Measurements from ENCODE around the gene NFIL3.

The NFIL3 gene

GRCh38 chr9:91436841-91437240 lies 13.2 kb upstream of the NFIL3 start:
- Histone ChIP-seq H3K9ac (no peak overlapping the region), H3K4me2 (no peak overlapping the region), H3K4me1 (no peaks in the 10 kb centered on the region), H3K27me3 (no peaks in the 10 kb centered on the region), H4K20me1 (no peaks in the 10 kb centered on the region), H3K4me3 (no peak overlapping the region), H3K27ac (no peak overlapping the region), H3K9me3 (no peaks in the 10 kb centered on the region), H3K36me3 (no peaks in the 10 kb centered on the region)
- no peak for TF ChIP-seq Cebpa-rat (IDR thresholded peaks at IDR 0.05)

- Histone ChIP-seq H4K20me1 (no peaks in the 10 kb centered on the region), H3K4me2 (no peak overlapping the region), H3K27ac (no peak overlapping the region), H3K27me3 (no peaks in the 10 kb centered on the region), H3K9ac (no peak overlapping the region), H3K4me3 (no peak overlapping the region), H3K9me3 (no peaks in the 10 kb centered on the region), H3K4me1 (no peaks in the 10 kb centered on the region), H3K36me3 (no peaks in the 10 kb centered on the region)
- no peak for TF ChIP-seq Cebpa-rat (IDR thresholded peaks at IDR 0.05)
These were observed 9.5 kb upstream of the NFIL3 start for GRCh38 chr9:91433180-91433579.

DNA sequence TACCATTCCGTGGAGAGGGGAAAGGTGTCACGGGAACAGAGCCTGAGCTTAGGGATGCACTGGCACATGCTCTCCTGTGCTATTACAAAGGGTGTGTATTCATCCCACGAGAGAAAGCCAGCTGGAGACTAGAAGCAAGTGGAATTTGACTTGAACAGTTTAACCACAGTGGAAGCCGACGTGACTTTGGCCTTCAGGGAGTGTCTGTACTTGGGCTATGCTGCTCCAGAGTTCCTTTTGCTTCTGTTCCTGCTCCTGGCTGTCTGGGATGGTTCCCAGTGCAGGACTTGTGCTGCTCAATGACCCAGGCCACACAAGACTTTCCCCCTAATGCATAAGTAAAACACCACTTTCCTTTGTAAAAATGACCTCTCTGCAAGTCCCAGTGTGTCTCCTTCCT lies 7.9 kb upstream of the NFIL3 start:
- Histone ChIP-seq H3K27ac (no peak overlapping the region), H3K4me2 (no peak overlapping the region), H3K36me3 (no peaks in the 10 kb centered on the region), H3K9ac (no peak overlapping the region), H4K20me1 (no peaks in the 10 kb centered on the region), H3K4me3 (no peak overlapping the region), H3K9me3 (no peaks in the 10 kb centered on the region), H3K4me1 (peaks cover under 1% of the 10 kb centered on the region; the same call in 1 of the 2 replicates), H3K27me3 (no peaks in the 10 kb centered on the region)
- no peak for TF ChIP-seq Cebpa-rat (IDR thresholded peaks at IDR 0.05)

- Histone ChIP-seq H3K9ac (no peak overlapping the region), H3K27me3 (peaks cover 12% of the 10 kb centered on the region), H3K4me1 (peaks cover 20% of the 10 kb centered on the region), H3K4me2 (no peak overlapping the region), H3K27ac (no peak overlapping the region), H3K36me3 (no peaks in the 10 kb centered on the region), H3K4me3 (no peak overlapping the region), H3K9me3 (no peaks in the 10 kb centered on the region), H4K20me1 (no peaks in the 10 kb centered on the region)
- TF ChIP-seq Cebpa-rat (IDR thresholded peaks at IDR 0.05) = no peak
These were observed 5.9 kb upstream of the NFIL3 start for GRCh38 chr9:91429501-91429900.

DNA sequence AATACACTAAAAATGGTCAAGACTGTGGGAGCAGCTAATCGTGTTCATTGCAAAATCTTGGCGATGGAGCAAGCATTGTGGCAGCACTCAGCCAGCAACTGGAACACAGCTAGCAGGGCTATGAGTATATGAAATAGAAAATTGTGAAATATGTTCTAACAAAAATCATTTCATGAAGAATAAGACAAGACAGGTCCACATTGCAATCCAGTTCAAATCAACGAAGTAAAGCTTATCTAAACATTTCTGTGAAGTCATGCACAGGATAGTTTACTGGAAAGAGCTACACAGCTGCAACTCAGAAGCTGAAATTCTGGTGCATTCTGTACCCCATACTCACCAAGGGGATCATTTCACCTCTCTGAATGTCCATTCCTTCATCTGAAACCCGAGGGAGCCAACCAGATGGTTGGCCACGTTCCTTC lies 5.3 kb upstream of the NFIL3 start:
- H3K27me3 ChIP-seq = peaks cover 12% of the 10 kb centered on the region
- H3K9ac ChIP-seq = no peak overlapping the region
- no peak overlapping the region for H3K4me3 ChIP-seq
- H3K4me1 ChIP-seq = peaks cover 20% of the 10 kb centered on the region
- no peak overlapping the region for H3K4me2 ChIP-seq
- H4K20me1 ChIP-seq = no peaks in the 10 kb centered on the region
- no peak for TF ChIP-seq Cebpa-rat (IDR thresholded peaks at IDR 0.05)
- no peaks in the 10 kb centered on the region for H3K9me3 ChIP-seq
- no peak overlapping the region for H3K27ac ChIP-seq
- no peaks in the 10 kb centered on the region for H3K36me3 ChIP-seq

DNA sequence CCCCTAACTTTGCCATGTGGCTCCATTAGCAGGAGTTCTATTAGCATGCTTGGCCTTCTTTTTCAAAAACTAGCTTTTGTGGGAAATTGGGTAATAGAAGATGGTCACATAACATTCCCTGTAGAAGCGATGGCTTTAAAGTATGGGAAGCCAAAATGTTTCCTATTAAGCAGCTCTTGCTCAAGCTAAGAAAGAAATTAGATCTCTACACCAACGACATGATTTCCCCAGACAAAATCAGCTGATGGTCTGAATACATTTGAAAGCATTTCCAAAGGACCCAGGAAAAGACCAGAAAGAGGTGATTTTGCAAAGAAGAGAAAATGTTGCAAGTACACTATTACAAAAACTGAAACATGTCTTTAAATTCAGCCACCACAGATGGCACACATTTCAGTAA lies 4.8 kb upstream of the NFIL3 start:
- no peaks in the 10 kb centered on the region for H3K36me3 ChIP-seq
- no peak overlapping the region for H3K9ac ChIP-seq
- H3K27me3 ChIP-seq = peaks cover 12% of the 10 kb centered on the region
- no peaks in the 10 kb centered on the region for H3K9me3 ChIP-seq
- no peak overlapping the region for H3K4me2 ChIP-seq
- H3K27ac ChIP-seq = no peak overlapping the region
- no peaks in the 10 kb centered on the region for H4K20me1 ChIP-seq
- H3K4me3 ChIP-seq = no peak overlapping the region
- H3K4me1 ChIP-seq = peaks cover 20% of the 10 kb centered on the region
- no peak for TF ChIP-seq Cebpa-rat (IDR thresholded peaks at IDR 0.05)

GRCh38 chr9:91427873-91428272 lies 4.2 kb upstream of the NFIL3 start:
- Histone ChIP-seq H3K4me1 (peaks cover 20% of the 10 kb centered on the region), H3K9ac (no peak overlapping the region), H3K27me3 (peaks cover 12% of the 10 kb centered on the region), H4K20me1 (peaks cover 4% of the 10 kb centered on the region), H3K9me3 (no peaks in the 10 kb centered on the region), H3K4me2 (no peak overlapping the region), H3K27ac (no peak overlapping the region), H3K36me3 (no peaks in the 10 kb centered on the region), H3K4me3 (no peak overlapping the region)
- no peak for TF ChIP-seq Cebpa-rat (IDR thresholded peaks at IDR 0.05)

DNA sequence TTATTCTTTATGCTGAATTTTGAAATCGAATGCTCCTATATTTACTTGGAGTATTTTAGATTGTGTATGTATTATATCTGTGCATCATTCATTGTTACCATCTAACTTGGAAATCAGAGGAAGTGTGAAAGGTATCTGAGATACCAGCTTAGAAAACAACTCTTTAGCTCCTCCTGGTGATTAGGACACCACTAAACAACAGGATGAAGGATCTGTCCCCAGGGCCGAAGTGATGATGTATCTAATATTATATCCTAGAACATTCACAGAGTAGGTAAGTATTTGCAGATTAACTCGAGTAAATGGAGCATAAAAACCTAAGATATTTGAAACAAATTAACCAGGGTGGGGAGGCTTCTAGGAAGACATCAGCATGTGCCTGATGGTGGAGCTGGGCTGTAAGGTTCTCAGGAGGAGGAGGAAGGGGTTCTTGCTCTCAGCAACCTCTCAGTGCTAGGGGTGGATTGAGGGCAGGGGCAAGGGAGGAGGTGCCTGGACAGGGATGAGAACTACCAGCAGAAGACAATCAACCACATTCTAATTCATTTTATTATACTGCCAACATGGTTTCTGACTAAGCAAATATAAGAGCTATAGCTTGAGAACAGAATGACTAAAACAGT lies 2.6 kb upstream of the NFIL3 start:
- Histone ChIP-seq H3K27me3 (peaks cover 12% of the 10 kb centered on the region), H3K4me2 (peak overlapping the region; percentile 89), H3K4me1 (peaks cover 30% of the 10 kb centered on the region), H3K9ac (no peak overlapping the region), H3K36me3 (no peaks in the 10 kb centered on the region), H3K27ac (no peak overlapping the region), H3K4me3 (no peak overlapping the region), H4K20me1 (peaks cover 20% of the 10 kb centered on the region), H3K9me3 (no peaks in the 10 kb centered on the region)
- TF ChIP-seq Cebpa-rat (IDR thresholded peaks at IDR 0.05) = no peak

- Histone ChIP-seq H3K9ac (peak overlapping the region; percentile 92), H3K4me1 (peaks cover 40% of the 10 kb centered on the region)
These were observed 1.6 kb upstream of the NFIL3 start for GRCh38 chr9:91425271-91425670.

DNA sequence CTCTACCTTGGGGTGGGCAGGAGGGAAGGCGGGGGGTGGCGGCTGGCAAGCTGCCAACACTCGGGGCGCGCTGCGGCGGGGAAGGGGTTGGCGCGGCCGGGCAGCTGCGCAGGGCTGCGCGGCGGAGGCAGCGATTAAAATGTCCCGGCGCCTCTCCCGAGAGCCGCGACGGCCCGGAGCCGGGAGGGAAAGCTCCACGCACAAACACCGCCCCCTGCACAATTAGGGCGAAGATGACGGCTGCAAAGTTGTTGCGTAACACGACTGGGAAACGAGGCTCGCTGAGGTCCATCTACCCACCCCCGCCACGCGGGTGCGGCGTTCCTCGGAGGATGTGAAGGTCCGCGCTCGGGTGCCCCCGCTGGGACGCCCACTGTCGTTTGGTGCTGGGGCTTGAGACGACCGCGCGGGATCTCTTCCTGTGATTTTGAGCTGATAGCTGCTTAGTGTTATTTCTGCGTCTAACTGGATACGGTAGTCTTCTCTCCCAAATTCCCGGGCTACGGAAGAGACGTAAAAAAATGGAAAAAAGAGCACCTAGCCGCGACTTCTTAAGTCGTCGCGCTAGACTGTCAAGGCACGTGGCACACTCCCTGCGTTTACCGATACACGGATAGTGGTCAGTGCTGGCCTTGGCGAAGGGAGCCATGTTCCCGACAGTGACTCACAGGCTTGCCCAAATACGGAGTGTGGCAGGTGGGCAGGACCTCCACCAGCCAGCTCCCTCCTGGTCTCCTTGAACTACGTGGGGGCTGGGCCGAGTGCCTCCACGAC lies 958 bp upstream of the NFIL3 start:
- Histone ChIP-seq H3K4me3 (peak overlapping the region; percentile 92), H3K4me1 (peaks cover 46% of the 10 kb centered on the region), H3K36me3 (no peaks in the 10 kb centered on the region), H3K4me2 (peak overlapping the region; percentile 89), H3K27ac (peak overlapping the region; percentile 90), H4K20me1 (peaks cover 36% of the 10 kb centered on the region), H3K9me3 (no peaks in the 10 kb centered on the region), H3K27me3 (peaks cover 12% of the 10 kb centered on the region), H3K9ac (peak overlapping the region; percentile 92)
- TF ChIP-seq Cebpa-rat (IDR thresholded peaks at IDR 0.05) = peak; percentile 99

More at GRCh38 chr9:91425271-91425670, 1.6 kb upstream of the NFIL3 start:
- H4K20me1 ChIP-seq = peaks cover 30% of the 10 kb centered on the region
- no peak for TF ChIP-seq Cebpa-rat (IDR thresholded peaks at IDR 0.05)
- H3K27me3 ChIP-seq = peaks cover 12% of the 10 kb centered on the region
- H3K4me2 ChIP-seq = peak overlapping the region; percentile 89
- peak overlapping the region; percentile 92 for H3K4me3 ChIP-seq
- no peaks in the 10 kb centered on the region for H3K9me3 ChIP-seq
- H3K36me3 ChIP-seq = no peaks in the 10 kb centered on the region
- peak overlapping the region; percentile 90; the same call in 1 of the 2 replicates for H3K27ac ChIP-seq

Data from BLaER1 (cell line).